ENCODE data around the gene ANXA11.
A peak's percentile ranks its signal among the peaks of the same experiment; 100 is the strongest.
"Not testable (repeated sequence)": the region's sequence is repeated elsewhere in the genome, so short reads cannot be mapped to it uniquely, and the experiment has no call there.

The ANXA11 gene

GRCh38 chr10:80148166-80148805, 57.1 kb downstream of the ANXA11 start:
- no peak overlapping the region for H3K27ac ChIP-seq
- H3K36me3 ChIP-seq (ENCODE audit: insufficient read depth, low read length), result no peaks in the 10 kb centered on the region
- DNase-seq (ENCODE audit: low read depth, low spot score), result no peak
- H3K4me3 ChIP-seq, result no peak overlapping the region
- no peaks in the 10 kb centered on the region for H3K9me3 ChIP-seq (ENCODE audit: low read depth, low read length)
- TF ChIP-seq FOXP2 (optimal IDR thresholded peaks at IDR 0.05; ENCODE audit: control extremely low read depth, extremely low read length, insufficient read depth) (no peak), POLR2AphosphoS5 (IDR thresholded peaks at IDR 0.05; ENCODE audit: borderline replicate concordance, low read depth, low read length) (no peak), EZH2 (IDR thresholded peaks at IDR 0.05) (no peak)
- no peak overlapping the region for H3K9ac ChIP-seq (ENCODE audit: insufficient read length)

- no peaks in the 10 kb centered on the region for H3K9me3 ChIP-seq (ENCODE audit: low read depth, low read length)
- no peak overlapping the region for H3K27ac ChIP-seq
- no peak for TF ChIP-seq POLR2AphosphoS5 (IDR thresholded peaks at IDR 0.05; ENCODE audit: borderline replicate concordance, low read depth, low read length)
- TF ChIP-seq EZH2 (IDR thresholded peaks at IDR 0.05), result no peak
- TF ChIP-seq FOXP2 (optimal IDR thresholded peaks at IDR 0.05; ENCODE audit: control extremely low read depth, extremely low read length, insufficient read depth), result no peak
Measured at GRCh38 chr10:80146918-80147317, 58.4 kb downstream of the ANXA11 start.

GRCh38 chr10:80145406-80146308, 59.7 kb downstream of the ANXA11 start:
- DNase-seq (ENCODE audit: low read depth, low spot score); H3K9ac ChIP-seq (ENCODE audit: insufficient read length); H3K4me3 ChIP-seq; H3K9me3 ChIP-seq (ENCODE audit: low read depth, low read length); H3K27ac ChIP-seq; H3K36me3 ChIP-seq (ENCODE audit: insufficient read depth, low read length): not testable (repeated sequence)
- 0 out of 2 replicates have a peak, but pooled peaks have one; percentile 23 for TF ChIP-seq POLR2AphosphoS5 (IDR thresholded peaks at IDR 0.05; ENCODE audit: borderline replicate concordance, low read depth, low read length)

More at GRCh38 chr10:80146918-80147317, 58.4 kb downstream of the ANXA11 start:
- H3K4me3 ChIP-seq, result no peak overlapping the region
- no peak for DNase-seq (ENCODE audit: low read depth, low spot score)
- H3K9ac ChIP-seq (ENCODE audit: insufficient read length), result no peak overlapping the region
- no peaks in the 10 kb centered on the region for H3K36me3 ChIP-seq (ENCODE audit: insufficient read depth, low read length)

GRCh38 chr10:80144696-80145131, 60.6 kb downstream of the ANXA11 start:
- Histone ChIP-seq H3K27ac (no peak overlapping the region), H3K4me3 (peak overlapping the region; percentile 9; the same call in 1 of the 2 replicates), H3K9me3 (ENCODE audit: low read depth, low read length) (no peaks in the 10 kb centered on the region), H3K36me3 (ENCODE audit: insufficient read depth, low read length) (no peaks in the 10 kb centered on the region), H3K9ac (ENCODE audit: insufficient read length) (no peak overlapping the region)
- no peak for TF ChIP-seq POLR2AphosphoS5 (IDR thresholded peaks at IDR 0.05; ENCODE audit: borderline replicate concordance, low read depth, low read length)
- TF ChIP-seq EZH2 (IDR thresholded peaks at IDR 0.05), result no peak
- TF ChIP-seq FOXP2 (optimal IDR thresholded peaks at IDR 0.05; ENCODE audit: control extremely low read depth, extremely low read length, insufficient read depth), result no peak
- no peak for DNase-seq (ENCODE audit: low read depth, low spot score)

- TF ChIP-seq EZH2 (IDR thresholded peaks at IDR 0.05) (no peak), POLR2AphosphoS5 (IDR thresholded peaks at IDR 0.05; ENCODE audit: borderline replicate concordance, low read depth, low read length) (no peak), FOXP2 (optimal IDR thresholded peaks at IDR 0.05; ENCODE audit: control extremely low read depth, extremely low read length, insufficient read depth) (no peak)
- Histone ChIP-seq H3K36me3 (ENCODE audit: insufficient read depth, low read length) (no peaks in the 10 kb centered on the region), H3K4me3 (no peak overlapping the region; the same call in 1 of the 2 replicates), H3K9ac (ENCODE audit: insufficient read length) (no peak overlapping the region), H3K27ac (no peak overlapping the region), H3K9me3 (ENCODE audit: low read depth, low read length) (no peaks in the 10 kb centered on the region)
- no peak for DNase-seq (ENCODE audit: low read depth, low spot score)
Measured at GRCh38 chr10:80144067-80144695, 61.2 kb downstream of the ANXA11 start.

GRCh38 chr10:80141696-80142460, 63.5 kb downstream of the ANXA11 start:
- TF ChIP-seq FOXP2 (optimal IDR thresholded peaks at IDR 0.05; ENCODE audit: control extremely low read depth, extremely low read length, insufficient read depth) (no peak), POLR2AphosphoS5 (IDR thresholded peaks at IDR 0.05; ENCODE audit: borderline replicate concordance, low read depth, low read length) (no peak), EZH2 (IDR thresholded peaks at IDR 0.05) (no peak)
- Histone ChIP-seq H3K27ac (no peak overlapping the region), H3K9me3 (ENCODE audit: low read depth, low read length) (no peaks in the 10 kb centered on the region), H3K9ac (ENCODE audit: insufficient read length) (no peak overlapping the region), H3K4me3 (no peak overlapping the region), H3K36me3 (ENCODE audit: insufficient read depth, low read length) (no peaks in the 10 kb centered on the region)
- no peak for DNase-seq (ENCODE audit: low read depth, low spot score)

GRCh38 chr10:80140251-80140650, 65.1 kb downstream of the ANXA11 start:
- H3K4me3 ChIP-seq, result no peak overlapping the region
- DNase-seq (ENCODE audit: low read depth, low spot score), result no peak
- TF ChIP-seq FOXP2 (optimal IDR thresholded peaks at IDR 0.05; ENCODE audit: control extremely low read depth, extremely low read length, insufficient read depth), result no peak
- no peak for TF ChIP-seq POLR2AphosphoS5 (IDR thresholded peaks at IDR 0.05; ENCODE audit: borderline replicate concordance, low read depth, low read length)
- TF ChIP-seq EZH2 (IDR thresholded peaks at IDR 0.05), result no peak

More at GRCh38 chr10:80140251-80140650, 65.1 kb downstream of the ANXA11 start:
- H3K27ac ChIP-seq, result no peak overlapping the region
- H3K36me3 ChIP-seq (ENCODE audit: insufficient read depth, low read length), result no peaks in the 10 kb centered on the region
- no peak overlapping the region for H3K9ac ChIP-seq (ENCODE audit: insufficient read length)
- no peaks in the 10 kb centered on the region for H3K9me3 ChIP-seq (ENCODE audit: low read depth, low read length)

Data from SK-N-MC (cell line).